ENCODE data around the gene GIPR. TPM values are rescaled to one million over a fixed set of nuclear protein-coding genes. Genes with fewer than 3 reads are reported as not detected.

The GIPR gene, protein sequence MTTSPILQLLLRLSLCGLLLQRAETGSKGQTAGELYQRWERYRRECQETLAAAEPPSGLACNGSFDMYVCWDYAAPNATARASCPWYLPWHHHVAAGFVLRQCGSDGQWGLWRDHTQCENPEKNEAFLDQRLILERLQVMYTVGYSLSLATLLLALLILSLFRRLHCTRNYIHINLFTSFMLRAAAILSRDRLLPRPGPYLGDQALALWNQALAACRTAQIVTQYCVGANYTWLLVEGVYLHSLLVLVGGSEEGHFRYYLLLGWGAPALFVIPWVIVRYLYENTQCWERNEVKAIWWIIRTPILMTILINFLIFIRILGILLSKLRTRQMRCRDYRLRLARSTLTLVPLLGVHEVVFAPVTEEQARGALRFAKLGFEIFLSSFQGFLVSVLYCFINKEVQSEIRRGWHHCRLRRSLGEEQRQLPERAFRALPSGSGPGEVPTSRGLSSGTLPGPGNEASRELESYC
- total RNA-seq: 0.44 TPM in 1 of 2 replicates, not detected in the other

DNA sequence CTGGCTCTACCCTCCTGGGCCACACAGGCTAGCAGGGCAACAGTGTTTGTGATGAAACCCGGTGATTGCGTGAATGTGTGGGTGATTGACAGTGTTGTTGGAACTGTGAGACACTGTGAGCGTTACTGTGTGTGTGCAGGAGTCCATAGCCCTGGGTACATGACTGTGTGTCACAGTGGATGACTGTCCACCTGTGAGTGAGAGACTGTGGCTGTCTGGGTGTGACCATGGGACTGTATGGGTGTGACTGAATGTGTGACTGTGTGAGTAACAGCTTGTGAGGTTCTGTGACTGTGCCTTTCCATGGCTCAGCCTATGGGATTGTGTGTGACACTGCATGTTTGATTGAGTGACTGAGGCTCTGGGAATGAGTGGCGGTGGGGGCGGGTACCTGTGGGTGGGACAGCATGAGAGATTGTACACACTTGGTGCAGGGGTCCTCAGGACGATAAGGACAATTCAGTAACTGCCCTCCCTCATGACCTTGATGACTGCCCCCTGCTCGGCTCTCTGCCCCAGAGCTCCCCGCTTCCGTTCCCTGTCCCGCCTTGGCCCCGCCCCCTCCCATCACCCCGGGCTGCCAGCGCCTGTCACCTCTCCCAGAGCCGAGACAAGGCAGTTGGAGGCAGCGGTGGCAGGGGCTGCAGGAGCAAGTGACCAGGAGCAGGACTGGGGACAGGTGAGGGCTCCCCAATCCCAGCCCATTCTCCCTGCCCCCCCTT lies at the start of gene GIPR:
GIPR (plus strand) TSS at position 602 of the 722 bp plus-strand sequence. CDS start 1,300 bp downstream, outside the sequence.

GRCh38 chr19:45638930-45639729 lies 28.9 kb upstream of the GIPR start, which contains the start of gene EML2:
EML2 (minus strand) TSS chr19:45639397; CDS start chr19:45639376, 21 bp downstream.

DNA sequence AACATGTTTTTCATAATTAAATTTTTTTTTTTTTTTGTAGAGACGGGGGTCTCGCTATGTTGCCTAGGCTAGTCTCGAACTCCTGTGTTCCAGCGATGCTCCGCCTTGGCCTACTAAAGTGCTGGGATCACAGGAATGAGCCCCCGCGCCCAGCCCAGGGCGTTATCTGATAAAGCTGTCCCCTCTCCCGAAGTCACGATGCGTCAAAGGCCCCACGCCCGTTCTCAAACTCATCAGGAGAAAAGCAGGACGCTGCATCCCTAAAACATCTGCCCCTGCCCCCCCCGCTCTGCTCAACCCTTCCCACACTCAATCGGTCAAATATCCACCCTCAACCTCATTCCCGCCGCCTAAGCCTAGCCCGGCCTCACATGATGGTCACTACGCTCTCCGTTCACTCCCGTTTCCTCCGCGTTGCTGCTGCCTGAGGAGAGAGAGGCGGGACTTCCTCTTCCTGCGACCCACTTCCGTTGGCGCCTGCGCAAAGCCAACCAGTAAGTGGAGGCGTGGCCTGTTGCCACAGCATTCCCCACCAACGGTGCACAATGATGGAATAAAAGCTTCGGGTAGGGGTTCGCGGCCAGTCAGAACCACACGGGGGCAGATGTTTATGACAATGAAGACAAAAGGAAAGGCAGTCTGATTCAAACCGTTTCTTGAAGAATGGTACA lies 23.6 kb downstream of the GIPR start, which contains the start of gene SNRPD2:
SNRPD2 (minus strand) TSS at position 438 of the 671 bp plus-strand sequence; CDS start at position 373, 65 bp downstream.

DNA sequence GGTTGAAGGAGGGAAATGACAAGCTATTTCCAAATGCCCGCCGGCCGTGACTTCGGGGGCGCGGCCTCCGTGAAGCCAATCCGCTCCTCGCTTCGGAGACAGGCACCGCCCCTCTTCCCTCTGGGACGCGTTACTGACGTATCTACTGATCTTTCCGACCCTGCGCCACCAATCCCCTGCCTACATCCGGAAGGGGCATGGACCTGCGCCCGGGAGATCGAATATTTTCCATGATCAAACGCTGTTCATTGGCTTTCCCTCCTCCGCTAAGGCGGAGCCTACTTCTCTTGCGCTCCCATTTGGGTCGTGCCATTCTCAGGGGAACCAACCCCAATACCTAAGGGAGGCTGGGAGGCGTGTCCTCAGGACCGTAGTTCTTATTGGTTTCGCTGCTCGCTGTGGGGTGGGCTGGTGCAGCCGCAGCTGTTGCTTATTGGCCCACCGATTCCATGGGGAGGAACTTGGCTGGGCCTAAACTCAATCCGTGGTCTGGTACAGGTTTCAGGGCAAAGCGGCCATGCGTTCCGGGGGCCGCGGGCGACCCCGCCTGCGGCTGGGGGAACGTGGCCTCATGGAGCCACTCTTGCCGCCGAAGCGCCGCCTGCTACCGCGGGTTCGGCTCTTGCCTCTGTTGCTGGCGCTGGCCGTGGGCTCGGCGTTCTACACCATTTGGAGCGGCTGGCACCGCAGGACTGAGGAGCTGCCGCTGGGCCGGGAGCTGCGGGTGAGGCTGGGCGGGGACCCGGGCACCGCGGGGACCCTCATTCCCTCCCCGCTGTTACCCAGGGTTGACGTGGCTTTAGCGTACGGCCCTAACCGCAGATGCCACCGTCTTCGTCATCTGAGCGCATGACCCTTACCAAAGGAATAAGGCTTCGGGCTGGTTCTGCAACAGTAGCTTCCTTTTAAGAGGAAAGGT lies 24.4 kb downstream of the GIPR start, which contains the start of gene QPCTL:
QPCTL (plus strand) TSS at position 480 of the 919 bp plus-strand sequence; CDS start at position 518, 38 bp downstream.

GRCh38 chr19:45730368-45731288 lies 62.6 kb downstream of the GIPR start, which contains the start of gene FBXO46:
FBXO46 (minus strand) TSS chr19:45730896; CDS start chr19:45713495, 17,401 bp downstream.

Other genes starting within 250 kb of the GIPR start
- gene ERCC1, start 244.3 kb upstream of the GIPR start, total RNA-seq: 62.0 and 67.8 TPM in 2 replicates
- gene FOSB, start 200.2 kb upstream of the GIPR start, total RNA-seq: 41.1 and 43.9 TPM in 2 replicates
- 6.5 and 19.5 TPM in 2 replicates for gene RTN2, start 171.2 kb upstream of the GIPR start, total RNA-seq
- 0.44 and 3.5 TPM in 2 replicates for gene PPM1N, start 169.8 kb upstream of the GIPR start, total RNA-seq
- gene VASP, start 160.7 kb upstream of the GIPR start, total RNA-seq: 42.5 and 42.9 TPM in 2 replicates
- 9.1 and 12.1 TPM in 2 replicates for gene OPA3, start 83.4 kb upstream of the GIPR start, total RNA-seq
- gene GPR4, start 66.0 kb upstream of the GIPR start, total RNA-seq: 1.8 TPM in 2 replicates
- gene EML2, start 28.8 kb upstream of the GIPR start, total RNA-seq: 20.5 and 31.9 TPM in 2 replicates
- gene SNRPD2, start 23.7 kb downstream of the GIPR start, total RNA-seq: 212 and 276 TPM in 2 replicates
- 8.9 and 10.8 TPM in 2 replicates for gene QPCTL, start 24.4 kb downstream of the GIPR start, total RNA-seq
- 8.4 and 10.4 TPM in 2 replicates for gene FBXO46, start 62.7 kb downstream of the GIPR start, total RNA-seq
- not detected in 2 replicates for gene MEIOSIN, start 65.2 kb downstream of the GIPR start, total RNA-seq
- 24.6 and 28.0 TPM in 2 replicates for gene SIX5, start 101.0 kb downstream of the GIPR start, total RNA-seq
- gene DMPK, start 114.3 kb downstream of the GIPR start, total RNA-seq: 14.4 and 14.8 TPM in 2 replicates
- 18.8 and 19.0 TPM in 2 replicates for gene DMWD, start 124.6 kb downstream of the GIPR start, total RNA-seq
- not detected in 2 replicates for gene RSPH6A, start 147.1 kb downstream of the GIPR start, total RNA-seq
- gene SYMPK, start 194.9 kb downstream of the GIPR start, total RNA-seq: 25.6 and 31.4 TPM in 2 replicates
- gene FOXA3, start 196.1 kb downstream of the GIPR start, total RNA-seq: not detected in 2 replicates
- 30.3 and 30.5 TPM in 2 replicates for gene IRF2BP1, start 217.9 kb downstream of the GIPR start, total RNA-seq
- 3.7 and 4.0 TPM in 2 replicates for gene MYPOP, start 234.4 kb downstream of the GIPR start, total RNA-seq
- gene NANOS2, start 246.6 kb downstream of the GIPR start, total RNA-seq: not detected in 2 replicates

Data from cardiac ventricle fibroblast (primary cell).